ENCODE data around the gene BAIAP3.

DNA sequence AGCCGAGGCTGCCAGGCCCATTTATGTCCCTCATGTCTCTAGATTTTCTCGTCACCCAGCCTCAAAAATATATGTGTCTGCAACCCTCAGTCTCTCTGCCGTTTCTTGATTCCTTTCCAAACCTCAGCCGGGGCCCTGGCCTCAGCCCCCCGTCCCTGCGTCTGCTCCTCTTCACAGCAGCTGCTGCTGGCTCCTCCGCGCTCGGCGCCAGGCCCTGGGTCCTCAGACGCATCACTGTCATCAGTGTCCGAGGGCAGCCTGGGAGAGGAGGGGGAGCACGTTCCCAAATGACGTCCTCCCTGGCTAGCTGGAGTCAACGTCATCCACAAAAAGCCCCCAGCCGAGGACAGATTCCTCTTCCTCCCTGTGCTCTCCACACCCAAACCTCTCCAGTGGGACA lies 15.9 kb downstream of the BAIAP3 start:
- TF ChIP-seq, protein P1, sequence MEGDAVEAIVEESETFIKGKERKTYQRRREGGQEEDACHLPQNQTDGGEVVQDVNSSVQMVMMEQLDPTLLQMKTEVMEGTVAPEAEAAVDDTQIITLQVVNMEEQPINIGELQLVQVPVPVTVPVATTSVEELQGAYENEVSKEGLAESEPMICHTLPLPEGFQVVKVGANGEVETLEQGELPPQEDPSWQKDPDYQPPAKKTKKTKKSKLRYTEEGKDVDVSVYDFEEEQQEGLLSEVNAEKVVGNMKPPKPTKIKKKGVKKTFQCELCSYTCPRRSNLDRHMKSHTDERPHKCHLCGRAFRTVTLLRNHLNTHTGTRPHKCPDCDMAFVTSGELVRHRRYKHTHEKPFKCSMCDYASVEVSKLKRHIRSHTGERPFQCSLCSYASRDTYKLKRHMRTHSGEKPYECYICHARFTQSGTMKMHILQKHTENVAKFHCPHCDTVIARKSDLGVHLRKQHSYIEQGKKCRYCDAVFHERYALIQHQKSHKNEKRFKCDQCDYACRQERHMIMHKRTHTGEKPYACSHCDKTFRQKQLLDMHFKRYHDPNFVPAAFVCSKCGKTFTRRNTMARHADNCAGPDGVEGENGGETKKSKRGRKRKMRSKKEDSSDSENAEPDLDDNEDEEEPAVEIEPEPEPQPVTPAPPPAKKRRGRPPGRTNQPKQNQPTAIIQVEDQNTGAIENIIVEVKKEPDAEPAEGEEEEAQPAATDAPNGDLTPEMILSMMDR (IDR thresholded peaks at IDR 0.05): no peak
- TF ChIP-seq POLR2A (IDR thresholded peaks at IDR 0.05; ENCODE audit: low read depth) (no peak), EP300 (IDR thresholded peaks at IDR 0.05) (no peak), POLR2AphosphoS5 (IDR thresholded peaks at IDR 0.05) (no peak)

All from esophagus muscularis mucosa (tissue), 4 donors.